ENCODE results near the gene PDE6C. TPM values are rescaled to one million over a fixed set of nuclear protein-coding genes. Genes with fewer than 3 reads are reported as not detected.

Gene PDE6C
- total RNA-seq, 2 experiments from 2014 or later: not detected

DNA sequence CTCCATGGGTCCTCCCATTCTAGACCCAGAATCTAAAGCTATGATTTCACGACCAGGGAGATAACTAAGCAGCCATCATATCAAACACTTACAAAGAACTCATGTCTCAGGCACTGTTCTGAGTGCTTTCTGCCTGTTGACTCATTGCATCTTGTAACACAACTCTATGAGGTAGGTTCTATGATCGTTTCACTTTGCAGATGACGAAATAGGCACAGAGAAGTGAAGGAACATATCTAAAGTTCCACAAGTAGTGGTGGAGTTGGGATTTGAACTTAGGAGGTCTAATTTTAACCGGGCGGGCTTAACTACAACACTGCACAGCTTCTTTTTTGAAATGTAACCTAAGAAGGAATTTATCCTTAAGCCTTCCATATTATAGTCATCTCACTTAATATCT, 14.2 kb upstream of the PDE6C start:
- CTCF ChIA-PET: interaction anchor here (1.9 kb wide), 1 partner anchor 44 kb away, joined by 6 read pairs; no protein-coding TSS in a partner anchor
- Mint-ChIP-seq H3K27me3 (peaks cover 36% of the 10 kb centered on the region), H3K4me3 (no peak overlapping the region), H3K27ac (no peak overlapping the region), H3K9me3 (no peaks in the 10 kb centered on the region), H3K4me1 (no peaks in the 10 kb centered on the region), H3K36me3 (ENCODE audit: low read depth) (no peaks in the 10 kb centered on the region)
- POLR2A ChIA-PET: no interaction called here
- DNase-seq: no peak

DNA sequence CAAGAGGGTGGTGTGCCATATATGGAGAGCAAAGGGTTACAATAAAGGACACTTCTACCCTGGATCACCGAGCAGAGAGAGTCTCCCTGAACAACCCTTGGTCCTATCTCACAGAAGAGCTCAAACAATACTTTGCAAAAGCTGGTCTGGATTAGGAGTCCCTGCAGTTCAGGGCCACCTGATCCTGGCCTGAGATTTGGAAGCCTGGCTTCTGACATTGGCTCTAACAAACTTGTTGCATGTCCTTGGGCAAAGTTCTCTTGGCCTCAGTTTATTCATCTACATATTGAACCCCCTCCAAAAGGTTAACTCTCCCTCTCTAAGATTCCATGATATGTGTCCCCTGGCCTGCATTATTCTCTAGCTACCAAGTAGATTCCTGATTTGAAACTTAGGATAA, 13.0 kb upstream of the PDE6C start:
- Mint-ChIP-seq H3K4me1 (no peaks in the 10 kb centered on the region), H3K27ac (no peak overlapping the region), H3K4me3 (no peak overlapping the region), H3K9me3 (no peaks in the 10 kb centered on the region), H3K27me3 (peaks cover 45% of the 10 kb centered on the region), H3K36me3 (ENCODE audit: low read depth) (no peaks in the 10 kb centered on the region)
- no peak for DNase-seq
- CTCF ChIA-PET: interaction anchor here (1.9 kb wide), 1 partner anchor 45 kb away, joined by 6 read pairs; no protein-coding TSS in a partner anchor
- POLR2A ChIA-PET: no interaction called here

DNA sequence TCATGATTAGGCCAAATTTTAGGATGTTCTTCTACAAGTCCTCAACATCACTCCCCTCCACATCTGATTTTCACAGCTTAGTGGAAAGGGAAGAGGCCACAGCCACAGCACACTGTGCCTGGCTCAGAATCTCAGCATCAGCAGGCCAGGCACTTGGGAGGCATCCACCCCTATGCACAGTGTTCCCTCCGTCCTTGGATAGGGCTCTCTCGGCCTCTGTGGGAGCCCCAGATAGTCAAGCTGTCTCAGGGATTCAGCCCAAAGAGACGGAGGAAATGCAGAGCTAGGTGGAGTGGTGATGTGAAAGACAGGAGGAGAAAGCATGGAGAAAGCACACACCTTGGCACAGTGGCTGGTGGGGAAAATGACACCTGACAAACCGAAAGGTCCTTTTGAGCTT, 12.6 kb upstream of the PDE6C start:
- no peak overlapping the region for H3K27ac Mint-ChIP-seq
- DNase-seq: no peak
- CTCF ChIA-PET: interaction anchor here (1.9 kb wide), 1 partner anchor 45 kb away, joined by 6 read pairs; no protein-coding TSS in a partner anchor
- H3K4me3 Mint-ChIP-seq: no peak overlapping the region
- no peaks in the 10 kb centered on the region for H3K4me1 Mint-ChIP-seq
- POLR2A ChIA-PET: no interaction called here
- peaks cover 48% of the 10 kb centered on the region for H3K27me3 Mint-ChIP-seq
- H3K9me3 Mint-ChIP-seq: no peaks in the 10 kb centered on the region
- no peaks in the 10 kb centered on the region for H3K36me3 Mint-ChIP-seq (ENCODE audit: low read depth)

DNA sequence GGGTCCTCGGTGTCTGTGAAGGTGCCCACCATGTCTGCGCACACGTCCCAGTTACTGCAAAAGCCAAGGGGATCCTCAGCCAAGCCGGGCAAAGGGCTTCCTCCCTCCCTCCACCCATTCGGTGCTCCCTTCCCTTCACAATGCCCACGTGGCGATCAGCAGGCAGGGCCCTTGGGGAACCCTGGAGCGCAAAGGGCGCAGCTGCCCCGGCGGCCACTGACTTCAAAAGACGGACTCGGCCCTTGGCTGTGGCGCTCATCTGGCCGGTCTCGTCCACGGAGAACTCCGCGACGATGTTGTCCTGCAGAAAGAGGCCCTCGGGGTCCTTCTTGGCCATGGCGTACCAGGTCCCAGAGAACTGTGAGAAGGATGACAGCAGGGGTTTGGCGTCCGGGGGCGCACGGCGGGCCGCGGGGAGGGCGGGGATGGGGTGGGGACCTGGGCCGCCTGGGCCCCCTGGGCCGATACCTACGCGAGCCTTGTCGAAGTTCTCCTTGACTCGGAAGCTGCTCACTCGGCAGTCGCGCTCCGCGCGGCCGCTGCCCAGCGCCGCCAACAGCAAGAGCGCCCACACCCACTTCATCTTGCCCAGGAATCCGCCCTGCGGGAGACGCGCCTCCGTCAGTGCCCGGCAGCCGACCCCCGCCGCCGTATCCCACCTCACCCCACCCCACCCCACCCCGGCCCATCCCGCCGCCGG, 11.7 kb upstream of the PDE6C start:
- CTCF ChIA-PET: no interaction called here
- Mint-ChIP-seq H3K27me3 (peaks cover 51% of the 10 kb centered on the region), H3K27ac (no peak overlapping the region), H3K4me3 (no peak overlapping the region), H3K4me1 (no peaks in the 10 kb centered on the region), H3K9me3 (no peaks in the 10 kb centered on the region), H3K36me3 (ENCODE audit: low read depth) (no peaks in the 10 kb centered on the region)
- no peak for DNase-seq
- POLR2A ChIA-PET: no interaction called here

DNA sequence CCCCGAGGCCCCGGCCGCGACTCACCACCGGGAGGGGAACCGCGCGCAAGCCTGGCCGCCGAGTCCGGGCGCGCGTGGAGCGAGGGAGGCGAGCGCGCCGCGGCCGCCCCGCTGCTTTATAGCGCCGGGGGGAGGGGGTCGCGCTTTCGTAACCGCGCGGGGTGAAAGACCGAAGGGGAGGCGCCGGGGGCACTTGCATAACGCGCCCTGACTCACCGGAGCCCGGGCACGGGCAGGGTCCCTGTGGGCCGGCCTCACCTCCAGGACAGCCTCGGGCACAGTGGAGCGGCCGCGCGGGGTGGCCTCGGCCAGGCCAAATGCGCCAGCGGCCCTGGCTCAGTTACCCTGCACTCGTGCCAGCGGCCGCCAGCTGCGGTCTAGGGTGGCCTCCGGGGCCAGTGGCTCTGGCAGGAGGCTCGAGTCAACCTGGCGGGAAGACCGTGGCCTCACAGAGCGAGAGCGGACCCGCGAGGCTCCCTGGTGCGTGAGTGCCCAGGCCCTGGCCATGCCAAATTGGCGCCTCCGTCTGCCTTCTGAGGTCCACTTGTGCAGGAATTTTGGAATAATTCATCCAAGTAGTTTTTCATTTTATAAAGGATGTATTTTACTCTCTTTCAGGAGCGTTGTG, 11.1 kb upstream of the PDE6C start, which contains the start of gene RBP4:
Gene RBP4, minus strand, starts transcription at position 90 of the 628 bp plus-strand sequence. CDS start 207 bp downstream, outside the sequence.
- Mint-ChIP-seq H3K9me3 (no peaks in the 10 kb centered on the region), H3K4me3 (no peak within 1 kb of the TSS), H3K27me3 (peaks cover 57% of the 10 kb centered on the region), H3K4me1 (no peaks in the 10 kb centered on the region), H3K27ac (no peak within 1 kb of the TSS), H3K36me3 (ENCODE audit: low read depth) (no peaks in the 10 kb centered on the region)
- ChIA-PET CTCF (no interaction called here), POLR2A (no interaction called here)
- DNase-seq: no peak

DNA sequence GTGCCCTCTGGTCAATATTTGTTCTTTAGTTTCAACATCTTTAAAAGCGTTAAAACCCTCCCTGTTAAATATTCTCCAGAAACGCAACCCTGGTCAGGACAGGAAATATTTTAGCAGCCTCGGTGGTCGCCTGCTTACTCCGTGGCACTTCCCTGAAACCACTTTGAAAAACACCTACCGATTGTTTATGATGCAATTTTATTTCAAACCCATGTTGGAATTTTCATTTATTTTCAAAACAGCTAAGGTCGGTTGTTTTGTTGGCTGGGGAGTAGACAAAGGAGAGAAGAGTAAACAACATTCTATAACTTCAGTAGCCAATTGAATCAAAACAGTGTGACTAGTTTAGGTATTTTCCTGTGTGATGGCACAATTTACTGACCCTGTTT, 10.6 kb upstream of the PDE6C start:
- Mint-ChIP-seq H3K27me3 (peaks cover 62% of the 10 kb centered on the region), H3K27ac (no peak overlapping the region), H3K36me3 (ENCODE audit: low read depth) (no peaks in the 10 kb centered on the region), H3K4me1 (no peaks in the 10 kb centered on the region), H3K9me3 (no peaks in the 10 kb centered on the region), H3K4me3 (no peak overlapping the region)
- DNase-seq: no peak
- ChIA-PET POLR2A (no interaction called here), CTCF (no interaction called here)

DNA sequence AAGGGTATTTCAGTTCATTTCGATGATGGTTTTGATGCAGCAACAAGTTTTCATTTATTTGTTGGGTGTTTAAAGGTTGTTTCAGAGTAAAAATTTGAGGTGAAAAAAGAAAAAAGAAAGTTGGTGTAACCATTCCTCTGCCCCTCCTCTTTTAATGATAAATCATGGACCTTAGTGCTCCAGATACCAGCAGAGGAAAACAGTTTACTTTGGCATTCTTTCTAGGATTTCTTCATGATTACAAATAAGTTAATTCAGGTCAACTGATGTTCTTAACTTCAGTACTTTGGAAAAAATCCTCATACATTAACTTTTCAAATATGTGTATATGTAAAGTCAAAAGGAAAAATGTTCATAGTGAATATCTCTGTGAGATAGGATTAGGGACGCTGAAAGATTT, 9.3 kb upstream of the PDE6C start:
- H3K27me3 Mint-ChIP-seq: peaks cover 65% of the 10 kb centered on the region
- POLR2A ChIA-PET: no interaction called here
- H3K4me1 Mint-ChIP-seq: no peaks in the 10 kb centered on the region

DNA sequence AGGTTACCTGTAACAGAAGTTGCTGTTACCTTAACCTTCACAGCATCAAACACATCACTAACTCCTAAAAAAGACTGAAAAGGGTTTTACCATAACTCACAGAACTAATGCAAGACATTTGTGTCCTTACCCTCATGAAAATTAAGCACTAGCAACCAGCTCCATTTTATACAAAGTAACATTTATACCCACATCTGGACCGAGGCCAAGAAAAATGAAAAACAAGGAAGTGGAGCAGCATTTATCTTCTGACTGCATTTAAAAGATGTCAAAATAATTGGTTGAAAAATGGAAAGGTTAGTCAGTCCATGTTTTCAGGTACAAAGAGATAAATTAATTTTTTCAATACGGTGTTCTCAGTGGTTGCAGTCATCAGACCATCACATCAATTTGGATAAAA, 8.2 kb upstream of the PDE6C start:
- CTCF ChIA-PET: no interaction called here
- Mint-ChIP-seq H3K4me3 (no peak overlapping the region), H3K27me3 (peaks cover 62% of the 10 kb centered on the region), H3K4me1 (no peaks in the 10 kb centered on the region), H3K27ac (no peak overlapping the region), H3K9me3 (no peaks in the 10 kb centered on the region), H3K36me3 (ENCODE audit: low read depth) (no peaks in the 10 kb centered on the region)
- POLR2A ChIA-PET: no interaction called here
- DNase-seq: no peak

More for the DNA sequence above, 9.3 kb upstream of the PDE6C start:
- no peaks in the 10 kb centered on the region for H3K9me3 Mint-ChIP-seq
- CTCF ChIA-PET: no interaction called here
- DNase-seq: no peak
- no peak overlapping the region for H3K4me3 Mint-ChIP-seq
- H3K36me3 Mint-ChIP-seq (ENCODE audit: low read depth): no peaks in the 10 kb centered on the region
- H3K27ac Mint-ChIP-seq: no peak overlapping the region

DNA sequence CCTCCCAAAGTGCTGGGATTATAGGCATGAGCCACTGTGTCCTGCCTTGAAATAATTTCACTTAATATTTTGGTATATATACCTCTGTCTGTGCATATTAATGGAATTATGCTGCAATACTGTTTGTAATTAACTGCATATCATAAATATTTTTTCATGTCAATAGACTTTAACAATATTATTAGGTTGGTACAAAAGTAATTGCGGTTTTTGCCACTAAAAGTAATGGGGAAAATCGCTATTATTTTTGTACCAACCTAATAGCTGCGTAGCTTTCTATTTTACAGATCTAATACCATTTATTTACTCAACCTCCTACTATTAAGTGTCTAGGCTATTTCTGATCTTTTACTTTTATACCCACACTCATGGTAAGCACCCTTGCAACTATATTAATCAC, 3.9 kb upstream of the PDE6C start:
- no peaks in the 10 kb centered on the region for H3K4me1 Mint-ChIP-seq
- no peaks in the 10 kb centered on the region for H3K36me3 Mint-ChIP-seq (ENCODE audit: low read depth)
- no peak for DNase-seq
- H3K9me3 Mint-ChIP-seq: no peaks in the 10 kb centered on the region
- no peak overlapping the region for H3K27ac Mint-ChIP-seq
- CTCF ChIA-PET: no interaction called here
- peaks cover 31% of the 10 kb centered on the region for H3K27me3 Mint-ChIP-seq
- POLR2A ChIA-PET: no interaction called here
- H3K4me3 Mint-ChIP-seq: no peak overlapping the region

DNA sequence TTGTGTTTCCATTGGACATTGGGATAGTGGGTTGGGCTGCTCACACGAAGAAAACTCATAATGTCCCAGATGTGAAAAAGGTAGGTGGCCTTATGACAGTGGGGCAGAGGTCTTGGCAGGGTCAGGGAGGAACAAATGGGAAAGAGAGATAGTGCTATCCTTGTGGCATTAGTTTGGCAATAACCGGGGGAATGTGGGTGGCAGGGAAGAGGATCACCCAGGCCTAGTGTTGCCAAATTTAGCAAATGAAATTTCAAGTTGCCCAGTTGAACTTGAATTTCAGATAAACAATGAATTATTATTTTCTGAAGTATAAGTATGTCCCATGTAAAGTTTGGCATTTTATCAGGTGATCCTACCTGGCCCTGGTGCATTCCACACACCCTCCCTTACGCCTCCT, 789 bp downstream of the PDE6C start:
- H3K27ac Mint-ChIP-seq: no peak overlapping the region
- H3K9me3 Mint-ChIP-seq: no peaks in the 10 kb centered on the region
- no peaks in the 10 kb centered on the region for H3K4me1 Mint-ChIP-seq
- H3K36me3 Mint-ChIP-seq (ENCODE audit: low read depth): no peaks in the 10 kb centered on the region
- no peak for DNase-seq
- ChIA-PET CTCF (no interaction called here), POLR2A (no interaction called here)
- H3K27me3 Mint-ChIP-seq: peaks cover 3% of the 10 kb centered on the region
- no peak overlapping the region for H3K4me3 Mint-ChIP-seq

DNA sequence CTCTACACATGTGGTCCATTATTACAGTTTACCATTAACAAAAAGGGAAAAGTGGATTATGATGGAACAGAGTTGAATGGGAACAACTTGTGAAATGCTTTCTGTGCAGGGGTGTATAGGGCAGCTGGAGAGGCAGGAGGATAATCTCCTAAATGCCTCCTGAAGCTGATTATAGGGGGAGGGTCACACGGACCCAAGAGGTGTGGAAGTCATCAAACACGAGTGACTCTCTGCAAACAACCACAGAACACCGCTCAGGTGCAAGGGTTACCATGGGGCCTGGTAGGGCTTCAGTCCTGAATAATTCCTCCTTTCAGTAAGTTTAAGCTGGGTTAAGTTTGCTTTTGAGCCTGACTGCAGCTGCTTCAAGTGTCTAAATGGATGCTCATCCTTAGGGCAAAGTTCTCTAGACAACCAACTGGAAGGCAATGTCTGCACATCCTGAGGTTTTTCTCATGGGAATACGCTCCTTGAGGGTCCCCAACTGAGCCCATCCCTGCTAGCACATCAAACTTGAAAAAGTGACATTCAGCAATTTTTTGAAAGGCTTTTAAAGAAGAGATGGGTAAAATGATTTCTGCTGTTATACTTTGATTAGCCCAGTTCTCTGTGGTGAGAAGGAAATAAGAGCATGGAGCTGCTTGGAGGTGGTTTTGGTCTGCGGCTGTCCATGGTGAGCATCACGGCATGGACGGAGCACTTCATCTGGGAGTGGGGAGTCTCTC, 1.9 kb downstream of the PDE6C start:
- H3K36me3 Mint-ChIP-seq (ENCODE audit: low read depth): no peaks in the 10 kb centered on the region
- H3K4me3 Mint-ChIP-seq: no peak overlapping the region
- H3K4me1 Mint-ChIP-seq: no peaks in the 10 kb centered on the region
- H3K9me3 Mint-ChIP-seq: no peaks in the 10 kb centered on the region
- no peak for DNase-seq
- POLR2A ChIA-PET: no interaction called here
- CTCF ChIA-PET: no interaction called here
- H3K27me3 Mint-ChIP-seq: no peaks in the 10 kb centered on the region
- no peak overlapping the region for H3K27ac Mint-ChIP-seq

DNA sequence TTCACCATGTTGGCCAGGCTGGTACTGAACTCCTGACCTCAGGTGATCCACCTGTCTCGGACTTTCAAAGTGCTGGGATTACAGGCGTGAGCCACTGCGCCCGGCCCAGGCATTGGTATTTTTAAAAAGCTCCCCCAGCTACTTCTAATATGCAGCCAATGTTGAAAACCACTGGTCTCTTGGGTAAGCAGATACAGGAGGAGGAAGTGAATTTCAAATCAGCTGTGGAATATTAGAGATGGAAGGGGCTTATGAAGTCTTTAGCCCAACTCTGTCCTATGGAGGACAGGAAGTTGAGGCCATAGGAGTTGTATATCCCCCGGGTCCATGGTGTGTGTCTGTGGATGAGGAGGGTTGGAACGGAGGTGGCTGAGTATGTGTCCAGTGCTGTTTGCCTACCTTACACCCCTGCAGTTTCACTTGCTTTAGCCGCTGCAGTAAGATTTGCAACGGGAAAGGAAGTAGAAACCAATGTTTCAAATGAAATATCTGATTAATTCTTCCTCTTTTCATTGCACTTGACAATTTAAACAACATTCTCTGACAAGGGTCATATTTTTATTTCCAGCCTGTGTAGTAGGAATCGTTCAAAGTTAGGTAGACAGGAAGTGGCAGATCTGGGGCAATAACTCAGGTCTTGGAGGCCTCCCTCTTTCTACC, 3.4 kb downstream of the PDE6C start:
- Mint-ChIP-seq H3K27me3 (no peaks in the 10 kb centered on the region), H3K4me3 (no peak overlapping the region), H3K9me3 (no peaks in the 10 kb centered on the region), H3K4me1 (no peaks in the 10 kb centered on the region), H3K36me3 (ENCODE audit: low read depth) (no peaks in the 10 kb centered on the region), H3K27ac (no peak overlapping the region)
- ChIA-PET CTCF (no interaction called here), POLR2A (no interaction called here)
- no peak for DNase-seq

DNA sequence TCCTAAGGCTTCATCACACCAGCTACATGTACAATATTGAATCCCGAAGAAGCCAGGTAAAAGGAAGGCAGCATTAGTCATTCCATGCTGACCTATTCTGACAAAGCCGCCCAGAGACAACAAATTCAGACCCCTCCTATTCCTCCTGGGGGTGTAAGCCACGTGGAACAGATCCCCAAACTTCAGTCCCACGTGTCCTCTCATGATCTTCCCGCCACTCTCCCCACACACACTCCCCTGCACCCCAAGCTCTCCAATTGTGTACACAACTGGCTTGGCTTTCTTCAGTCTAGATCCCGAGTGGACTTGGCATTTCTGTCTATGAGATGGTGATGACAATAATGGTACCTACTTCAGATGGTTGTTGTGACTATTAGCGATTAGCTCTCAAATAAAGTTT, 8.6 kb downstream of the PDE6C start:
- Mint-ChIP-seq H3K36me3 (ENCODE audit: low read depth) (no peaks in the 10 kb centered on the region), H3K9me3 (no peaks in the 10 kb centered on the region), H3K4me1 (no peaks in the 10 kb centered on the region), H3K4me3 (no peak overlapping the region), H3K27me3 (peaks cover 24% of the 10 kb centered on the region), H3K27ac (no peak overlapping the region)
- DNase-seq: no peak
- CTCF ChIA-PET: no interaction called here
- POLR2A ChIA-PET: no interaction called here
